Pancreas (tissue), 10 donors: Measurements from ENCODE around the gene CDK19. TPM values are rescaled to one million over a fixed set of nuclear protein-coding genes. Genes with fewer than 3 reads are reported as not detected.
A peak's percentile ranks its signal among the peaks of the same experiment; 100 is the strongest.

Source experiments
- ATAC-seq, 4 donors: fragments of 200-7000 bp; cut with Tn5 transposase; one replicate each; pipeline versions ENCODE4 v1.8.0 to v1.9.1; 2020; ENCODE audit warnings: mild to moderate bottlenecking in 4 of 4, moderate library complexity in 4 of 4
- DNase-seq, 6 donors: peaks; one replicate each; pipeline ENCODE4 v3.0.0-alpha.2; 2020
- FAIRE-seq: peaks from 2 replicates; lab custom pipeline; 2012; peaks lifted over from hg19 to GRCh38; lab: Jason Lieb, UNC
- H3K27ac ChIP-seq, 4 donors: fragments of 200-600 bp; sonication (generic); 1 replicate in 3 of 4; 2 replicates in 1 of 4; pipeline versions ENCODE4 v1.5.0 to v1.8.0; 2020
- H3K27me3 ChIP-seq, 4 donors: fragments of 200-600 bp; one replicate each; pipeline ENCODE4 v1.8.0; 2021
- H3K36me3 ChIP-seq, 3 donors: fragments of 200-600 bp; sonication (generic) in 1 of 3; one replicate each; pipeline versions ENCODE4 v1.5.0 to v1.8.0; 2020 to 2021
- H3K4me1 ChIP-seq, 3 donors: fragments of 200-600 bp; one replicate each; pipeline ENCODE4 v1.8.0; 2021
- H3K4me3 ChIP-seq, 4 donors: fragments of 200-600 bp; sonication (generic) in 2 of 4; one replicate each; pipeline versions ENCODE4 v1.5.0 to v1.8.0; 2020 to 2021
- H3K9me3 ChIP-seq, 4 donors: fragments of 200-600 bp; one replicate each; pipeline ENCODE4 v1.8.0; 2021
- CTCF ChIP-seq, 4 donors: fragments of 200-600 bp; sonication (generic) in 3 of 4; IDR thresholded peaks; one replicate each; pipeline versions ENCODE4 v1.5.0 to v1.8.0; 2021; ENCODE audit warnings: antibody characterized with exemption in 4 of 4
- WGBS, 2 donors: extraction: QIAGEN DNeasy Blood & Tissue Kit; methylation state at CpG; one replicate each; pipeline ENCODE4 v1.1.7; 2013; 5-methylcytosine and 5-hydroxymethylcytosine counted together
- intact Hi-C, 3 donors: fragments of 100-400 bp; cut with DNase I; formaldehyde crosslinking; loops; one replicate each; pipeline versions ENCODE4 v1.11.1 to v1.14.2; 2022
- polyA plus RNA-seq, 2 donors: library from polyadenylated mRNA; stranded (reverse); fragments of 200-250 nt; gene quantifications; one replicate each; pipeline ENCODE4 v1.2.3, GENCODE V29; 2013
- total RNA-seq, 6 donors: library from RNA; stranded (reverse); fragmentation: NEBNext Ultra II Directional in 4 of 6; extraction: Animal tissue kit (Norgen Biotek cat#: 25700) in 4 of 6; gene quantifications; one replicate each; pipeline versions ENCODE4 v1.2.1 to v1.2.4, GENCODE V29; 2021 to 2023
- donor health status: healthy with polysubstance abuse.
- donor health status: DM: no; HTN: no; CAD: no; lungs with moderate emphysema.
- donor health status: DM: no; HTN: no; CAD: no.
- donor health status: control.
- donor health status: control.
- donor health status: Bipolar disorder and iron deficiency.
- donor health status: DM: yes; HTN: yes; CAD: no.
- donor health status: DM: no; HTN: no; CAD: no.
- donor health status: DM: no; HTN: no; CAD: no.
- donor health status: DM: yes; HTN: yes; CAD: no.

Gene CDK19
- total and polyA plus RNA-seq, 8 donors, result 2.4 to 14.7 (median 4.7) TPM

GRCh38 chr6:110814102-110815014 is 911 bp downstream of the CDK19 start:
- intact Hi-C loops, result no loop called here
- H3K27me3 ChIP-seq, result no peaks in the 10 kb centered on the region
- ATAC-seq, result peak; percentile 3 to 41 (median 12)
- peak overlapping the region; percentile 70 to 92 (median 90) for H3K27ac ChIP-seq
- WGBS, 2 donors, result 1% methylated on average over 53 to 86 of the region's 86 CpGs
- no peaks in the 10 kb centered on the region for H3K36me3 ChIP-seq
- DNase-seq, result peak; percentile 36 to 81 (median 49)
- no peak for FAIRE-seq
- peaks cover 0 to 8% (median 5%) of the 10 kb centered on the region in 3 donors for H3K4me1 ChIP-seq
- H3K9me3 ChIP-seq, result no peaks in the 10 kb centered on the region
- H3K4me3 ChIP-seq, result peak overlapping the region; percentile 74 to 95 (median 93)
- TF ChIP-seq CTCF (IDR thresholded peaks at IDR 0.05), result no peak

- H3K9me3 ChIP-seq, result no peaks in the 10 kb centered on the region
- no peaks in the 10 kb centered on the region for H3K27me3 ChIP-seq
- DNase-seq (no peak), FAIRE-seq (no peak), ATAC-seq (no peak)
- WGBS, 2 donors, result 60 to 67% methylated on average over 8 of the region's 8 CpGs
- no peak for TF ChIP-seq CTCF (IDR thresholded peaks at IDR 0.05)
- H3K4me3 ChIP-seq, result peak overlapping the region in 3 of 4 donors; percentile 74 to 95 (median 93)
- no peaks in the 10 kb centered on the region for H3K36me3 ChIP-seq
- intact Hi-C loops, result no loop called here
- no peak overlapping the region for H3K27ac ChIP-seq
- H3K4me1 ChIP-seq, result peaks cover 0 to 8% (median 5%) of the 10 kb centered on the region in 3 donors
These were observed 1.7 kb downstream of the CDK19 start for GRCh38 chr6:110813338-110814101.

- no peak for TF ChIP-seq CTCF (IDR thresholded peaks at IDR 0.05)
- peaks cover 0 to 8% (median 5%) of the 10 kb centered on the region in 3 donors for H3K4me1 ChIP-seq
- H3K9me3 ChIP-seq, result no peaks in the 10 kb centered on the region
- ATAC-seq (no peak), FAIRE-seq (no peak), DNase-seq (no peak)
- no peaks in the 10 kb centered on the region for H3K27me3 ChIP-seq
- intact Hi-C loops, result no loop called here
- no peaks in the 10 kb centered on the region for H3K36me3 ChIP-seq
- no peak overlapping the region for H3K27ac ChIP-seq
- no peak overlapping the region for H3K4me3 ChIP-seq
- 94 to 97% methylated on average over 4 of the region's 4 CpGs for WGBS, 2 donors
These were observed 2.5 kb downstream of the CDK19 start for GRCh38 chr6:110812719-110813118.

GRCh38 chr6:110810896-110811586 is 4.2 kb downstream of the CDK19 start:
- ATAC-seq (no peak), DNase-seq (no peak), FAIRE-seq (no peak)
- intact Hi-C loops, result no loop called here
- 92 to 94% methylated on average over 10 of the region's 10 CpGs for WGBS, 2 donors
- H3K27me3 ChIP-seq, result no peaks in the 10 kb centered on the region
- H3K36me3 ChIP-seq, result no peaks in the 10 kb centered on the region
- H3K27ac ChIP-seq, result no peak overlapping the region
- no peak for TF ChIP-seq CTCF (IDR thresholded peaks at IDR 0.05)
- peaks cover 0 to 8% (median under 1%) of the 10 kb centered on the region in 3 donors for H3K4me1 ChIP-seq
- H3K4me3 ChIP-seq, result no peak overlapping the region
- H3K9me3 ChIP-seq, result no peaks in the 10 kb centered on the region
